ENCODE results near the gene ITGA2.
A peak's percentile ranks its signal among the peaks of the same experiment; 100 is the strongest.

The ITGA2 gene

DNA sequence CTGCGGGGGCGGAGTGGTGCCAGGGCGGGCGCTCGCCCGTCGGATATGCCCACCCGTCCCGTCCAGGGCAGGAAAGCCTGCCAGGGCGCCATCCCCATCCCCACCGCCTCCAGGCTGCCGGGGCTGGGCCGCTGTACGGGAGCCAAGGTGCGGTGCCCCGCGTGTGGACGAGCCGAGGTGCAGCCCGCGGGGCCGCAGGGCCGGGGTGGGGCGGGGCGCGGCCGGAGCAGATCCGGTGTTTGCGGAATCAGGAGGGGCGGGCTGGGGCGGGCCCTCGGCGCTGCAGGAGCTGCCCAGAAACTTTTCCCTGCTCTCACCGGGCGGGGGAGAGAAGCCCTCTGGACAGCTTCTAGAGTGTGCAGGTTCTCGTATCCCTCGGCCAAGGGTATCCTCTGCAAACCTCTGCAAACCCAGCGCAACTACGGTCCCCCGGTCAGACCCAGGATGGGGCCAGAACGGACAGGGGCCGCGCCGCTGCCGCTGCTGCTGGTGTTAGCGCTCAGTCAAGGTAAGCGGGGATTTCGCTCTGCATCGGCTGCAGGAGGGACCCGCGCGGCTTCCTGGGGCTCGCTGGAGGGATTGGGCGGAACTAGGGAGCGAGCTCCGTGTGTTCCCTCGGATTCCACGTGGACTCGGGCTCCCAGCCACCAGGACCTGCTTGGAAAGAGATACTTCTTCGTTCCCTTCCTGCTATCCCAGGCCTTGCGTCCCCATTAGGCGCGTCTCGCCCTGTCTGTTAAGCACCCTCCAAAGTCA, at the start of gene ITGA2:
Gene ITGA2, plus strand, starts transcription at position 328 of the 756 bp plus-strand sequence. Its CDS starts 117 bp downstream, at position 445.
- TF ChIP-seq, protein P1, sequence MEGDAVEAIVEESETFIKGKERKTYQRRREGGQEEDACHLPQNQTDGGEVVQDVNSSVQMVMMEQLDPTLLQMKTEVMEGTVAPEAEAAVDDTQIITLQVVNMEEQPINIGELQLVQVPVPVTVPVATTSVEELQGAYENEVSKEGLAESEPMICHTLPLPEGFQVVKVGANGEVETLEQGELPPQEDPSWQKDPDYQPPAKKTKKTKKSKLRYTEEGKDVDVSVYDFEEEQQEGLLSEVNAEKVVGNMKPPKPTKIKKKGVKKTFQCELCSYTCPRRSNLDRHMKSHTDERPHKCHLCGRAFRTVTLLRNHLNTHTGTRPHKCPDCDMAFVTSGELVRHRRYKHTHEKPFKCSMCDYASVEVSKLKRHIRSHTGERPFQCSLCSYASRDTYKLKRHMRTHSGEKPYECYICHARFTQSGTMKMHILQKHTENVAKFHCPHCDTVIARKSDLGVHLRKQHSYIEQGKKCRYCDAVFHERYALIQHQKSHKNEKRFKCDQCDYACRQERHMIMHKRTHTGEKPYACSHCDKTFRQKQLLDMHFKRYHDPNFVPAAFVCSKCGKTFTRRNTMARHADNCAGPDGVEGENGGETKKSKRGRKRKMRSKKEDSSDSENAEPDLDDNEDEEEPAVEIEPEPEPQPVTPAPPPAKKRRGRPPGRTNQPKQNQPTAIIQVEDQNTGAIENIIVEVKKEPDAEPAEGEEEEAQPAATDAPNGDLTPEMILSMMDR (IDR thresholded peaks at IDR 0.05; ENCODE audit: low read depth, low read length) = no peak
- in situ Hi-C loops (cut with HindIII; ENCODE audit: low sequenced_read_pairs) = no loop called here
- DNase-seq (ENCODE audit: low read depth, low spot score) = peak; percentile 61

DNA sequence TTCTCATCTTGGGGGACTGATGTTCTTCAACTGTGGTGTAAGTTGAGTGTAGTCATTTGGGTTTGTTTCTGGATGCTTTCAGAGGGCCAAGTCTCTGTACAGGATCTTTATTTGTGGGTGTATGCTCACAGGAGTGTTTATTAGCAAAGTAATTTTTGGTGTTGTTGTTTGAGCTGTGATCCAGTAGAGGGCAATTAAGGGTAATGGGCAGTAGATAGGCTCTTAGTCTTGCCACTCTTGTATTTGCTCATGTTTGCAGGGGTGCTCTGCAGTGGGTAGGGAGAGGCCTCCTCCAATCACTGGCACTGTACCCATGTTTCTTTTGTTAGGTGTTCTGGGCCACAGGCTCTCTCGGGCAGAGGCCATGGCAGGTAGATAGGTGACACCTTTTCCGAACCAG, 45.9 kb upstream of the ITGA2 start:
- TF ChIP-seq, protein P1 (IDR thresholded peaks at IDR 0.05; ENCODE audit: low read depth, low read length) = peak; percentile 14
- H3K4me3 ChIP-seq (ENCODE audit: low read depth, low read length) = no peak overlapping the region
- in situ Hi-C loops (cut with HindIII; ENCODE audit: low sequenced_read_pairs) = no loop called here
- no peak for DNase-seq (ENCODE audit: low read depth, low spot score)

More for the DNA sequence above, at the start of gene ITGA2:
- peak within 1 kb of the TSS; percentile 73 for H3K4me3 ChIP-seq (ENCODE audit: low read depth, low read length)

DNA sequence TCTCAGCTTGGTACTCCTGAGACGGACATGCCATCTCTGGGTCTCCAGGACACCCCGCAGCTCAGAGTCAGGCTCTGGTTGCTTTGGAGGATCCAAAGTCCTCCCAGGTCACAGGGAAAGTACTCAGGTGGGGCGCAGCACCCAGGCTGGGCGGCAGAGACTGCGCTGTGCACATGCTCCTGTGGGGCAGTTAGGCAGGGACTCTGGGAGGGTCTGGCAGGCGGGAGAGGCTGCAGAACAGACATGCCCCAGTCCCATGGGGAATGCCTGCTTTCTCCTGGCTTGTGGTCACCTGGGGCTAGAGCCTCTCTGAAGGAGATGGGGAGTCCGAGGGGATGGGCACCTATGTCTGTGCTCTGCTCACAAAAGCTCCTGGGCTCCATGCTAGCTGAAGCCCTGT, 45.3 kb upstream of the ITGA2 start:
- in situ Hi-C loops (cut with HindIII; ENCODE audit: low sequenced_read_pairs) = no loop called here
- no peak for DNase-seq (ENCODE audit: low read depth, low spot score)
- H3K4me3 ChIP-seq (ENCODE audit: low read depth, low read length) = no peak overlapping the region
- TF ChIP-seq, protein P1 (IDR thresholded peaks at IDR 0.05; ENCODE audit: low read depth, low read length) = no peak

DNA sequence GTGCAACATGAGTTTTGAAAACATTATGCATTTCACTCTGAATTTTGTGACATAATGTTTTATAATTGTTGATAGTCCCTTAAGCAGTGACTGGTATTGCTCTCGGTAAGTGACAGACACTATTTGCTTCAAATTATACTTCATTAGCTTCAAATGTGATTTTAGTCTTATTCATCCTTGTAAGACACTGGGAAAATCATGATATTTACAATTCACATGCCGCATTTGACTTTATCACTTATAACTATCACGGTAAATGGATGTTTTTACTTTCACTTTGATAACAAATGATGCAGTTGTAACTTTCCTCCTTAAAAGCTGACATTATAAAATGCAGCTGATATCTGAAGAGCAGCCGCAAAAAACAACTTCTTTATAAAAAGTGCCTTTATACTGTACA, 44.1 kb upstream of the ITGA2 start:
- TF ChIP-seq, protein P1 (IDR thresholded peaks at IDR 0.05; ENCODE audit: low read depth, low read length) = no peak
- H3K4me3 ChIP-seq (ENCODE audit: low read depth, low read length) = no peak overlapping the region
- no peak for DNase-seq (ENCODE audit: low read depth, low spot score)
- in situ Hi-C loops (cut with HindIII; ENCODE audit: low sequenced_read_pairs) = no loop called here

DNA sequence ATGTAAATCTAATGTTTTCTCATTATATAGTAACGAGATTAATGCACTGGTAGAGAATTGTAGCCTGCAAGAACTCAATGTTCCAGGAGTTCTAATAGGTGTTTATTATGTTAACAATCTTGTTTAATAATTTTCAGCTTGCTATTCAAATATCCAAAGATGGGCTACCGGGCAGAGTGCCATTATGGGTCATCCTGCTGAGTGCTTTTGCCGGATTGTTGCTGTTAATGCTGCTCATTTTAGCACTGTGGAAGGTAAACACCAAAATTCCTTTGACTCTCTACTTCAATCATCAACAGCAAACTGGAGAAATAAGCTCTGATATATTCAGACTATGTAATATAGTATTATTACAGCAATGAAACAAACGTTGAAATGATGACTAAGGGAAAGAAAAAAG, 41.9 kb upstream of the ITGA2 start:
- in situ Hi-C loops (cut with HindIII; ENCODE audit: low sequenced_read_pairs) = no loop called here
- peak; percentile 52 for DNase-seq (ENCODE audit: low read depth, low spot score)
- no peak overlapping the region for H3K4me3 ChIP-seq (ENCODE audit: low read depth, low read length)
- TF ChIP-seq, protein P1 (IDR thresholded peaks at IDR 0.05; ENCODE audit: low read depth, low read length) = no peak

DNA sequence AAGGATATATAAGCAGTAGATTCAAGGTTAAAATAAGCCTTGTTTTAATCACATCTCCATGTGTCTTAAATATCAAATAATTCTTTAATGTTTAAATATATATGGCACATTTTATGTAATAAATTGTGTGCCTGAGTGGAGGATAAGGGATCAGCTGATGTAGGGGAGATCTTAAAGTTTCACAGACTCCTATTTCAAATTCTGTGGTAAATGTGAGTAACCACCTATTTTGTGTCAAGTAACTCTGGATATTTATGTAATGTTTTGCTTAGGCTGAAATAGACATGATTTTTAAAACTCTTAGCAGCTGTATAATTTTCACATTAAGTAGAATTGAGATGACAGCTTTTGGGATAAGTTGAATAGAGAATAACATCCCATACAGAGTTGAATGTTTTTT, 41.3 kb upstream of the ITGA2 start:
- DNase-seq (ENCODE audit: low read depth, low spot score) = peak; percentile 36
- in situ Hi-C loops (cut with HindIII; ENCODE audit: low sequenced_read_pairs) = no loop called here
- TF ChIP-seq, protein P1 (IDR thresholded peaks at IDR 0.05; ENCODE audit: low read depth, low read length) = no peak
- H3K4me3 ChIP-seq (ENCODE audit: low read depth, low read length) = no peak overlapping the region
